H1 (cell line): Measurements from ENCODE around the gene LAMC3. TPM values are rescaled to one million over a fixed set of nuclear protein-coding genes. Genes with fewer than 3 reads are reported as not detected.

Source experiments
- CTCF ChIA-PET: fragments of 300-600 bp; sonication (Branson Sonifier 250); formaldehyde crosslinking; loops from one replicate; lab custom pipeline; 2021; ENCODE audit not compliant: partially characterized antibody; lab: Charles Lee
- POLR2A ChIA-PET: fragments of 300-600 bp; sonication (Branson Sonifier 250); formaldehyde crosslinking; loops from one replicate; lab custom pipeline; 2021; ENCODE audit warnings: inconsistent platforms; ENCODE audit not compliant: partially characterized antibody; lab: Charles Lee
- DNase-seq, 2 experiments: peaks; one replicate each; pipeline versions ENCODE4 v3.0.0 to v3.0.0-alpha.2; 2010 to 2022; ENCODE audit warnings: low spot score in 2 of 2, low read depth in 1 of 2, mixed read lengths in 1 of 2
- FAIRE-seq: peaks from 2 replicates; lab custom pipeline; 2011; peaks lifted over from hg19 to GRCh38; lab: Jason Lieb, UNC
- H2AFZ ChIP-seq: 2 replicates; pipeline ENCODE4 v1.8.1; 2012; ENCODE audit warnings: low read length, inconsistent platforms
- H2AK5ac ChIP-seq: 2 replicates; pipeline ENCODE4 v1.6.1; 2013; ENCODE audit warnings: low read depth, low read length
- H2BK120ac ChIP-seq: replicated peaks from 2 replicates; pipeline ENCODE3; 2013; ENCODE audit warnings: low read depth, low read length, inconsistent platforms
- H2BK12ac ChIP-seq: 2 replicates; pipeline ENCODE4 v1.6.1; 2013; ENCODE audit warnings: low read depth, low read length
- H2BK15ac ChIP-seq: 2 replicates; pipeline ENCODE4 v1.6.1; 2013; ENCODE audit warnings: low read length
- H2BK20ac ChIP-seq: 2 replicates; pipeline ENCODE4 v1.6.1; 2013; ENCODE audit warnings: low read length
- H2BK5ac ChIP-seq: 2 replicates; pipeline ENCODE4 v1.6.1; 2013; ENCODE audit warnings: low read depth, low read length
- H3K14ac ChIP-seq: 2 replicates; pipeline ENCODE4 v1.6.1; 2013; ENCODE audit warnings: inconsistent platforms; ENCODE audit not compliant: insufficient read length
- H3K18ac ChIP-seq: 2 replicates; pipeline ENCODE4 v1.6.1; 2013; ENCODE audit warnings: low read length; ENCODE audit errors: extremely low read depth
- H3K23ac ChIP-seq: 2 replicates; pipeline ENCODE4 v1.6.1; 2013; ENCODE audit warnings: inconsistent platforms; ENCODE audit not compliant: insufficient read length
- H3K23me2 ChIP-seq: 2 replicates; pipeline ENCODE4 v1.6.1; 2013; ENCODE audit warnings: low read depth, low read length
- H3K27ac ChIP-seq: 2 replicates; pipeline ENCODE4 v1.6.1; 2011; ENCODE audit warnings: low read depth, low read length, inconsistent platforms
- H3K27me3 ChIP-seq, 4 experiments: replicated peaks in 1 of 4; 1 replicate in 1 of 4; 2 replicates in 3 of 4; pipeline versions ENCODE4 v1.6.1 to v1.8.1; 2011 to 2013; ENCODE audit warnings: low read length in 3 of 4, mild to moderate bottlenecking in 3 of 4, inconsistent platforms in 2 of 4, mixed read lengths in 2 of 4, moderate library complexity in 1 of 4; ENCODE audit not compliant: control insufficient read depth in 3 of 4, insufficient read depth in 3 of 4; ENCODE audit errors: extremely low read depth in 1 of 4
- H3K36me3 ChIP-seq, 4 experiments: 2 replicates each; pipeline versions ENCODE4 v1.6.1 to v1.8.1; 2011 to 2013; ENCODE audit warnings: mild to moderate bottlenecking in 4 of 4, low read length in 3 of 4, moderate library complexity in 2 of 4, control low read depth in 1 of 4, inconsistent platforms in 1 of 4; ENCODE audit not compliant: insufficient read depth in 4 of 4, control insufficient read depth in 2 of 4
- H3K4ac ChIP-seq: replicated peaks from 2 replicates; pipeline ENCODE3; 2013; ENCODE audit warnings: low read length, low read depth, mixed read lengths, inconsistent platforms; ENCODE audit not compliant: insufficient read length
- H3K4me1 ChIP-seq, 4 experiments: replicated peaks in 1 of 4; 1 replicate in 1 of 4; 2 replicates in 3 of 4; pipeline versions ENCODE4 v1.6.1 to v1.8.1; 2011 to 2013; ENCODE audit warnings: low read length in 3 of 4, inconsistent platforms in 2 of 4, mixed read lengths in 1 of 4; ENCODE audit not compliant: insufficient read depth in 4 of 4, control insufficient read depth in 3 of 4
- H3K4me2 ChIP-seq, 2 experiments: 2 replicates each; pipeline versions ENCODE4 v1.6.1 to v1.8.1; 2011 to 2013; ENCODE audit warnings: low read depth in 2 of 2, low read length in 2 of 2, control low read depth in 1 of 2, inconsistent platforms in 1 of 2, mild to moderate bottlenecking in 1 of 2; ENCODE audit not compliant: insufficient read depth in 1 of 2
- H3K4me3 ChIP-seq, 4 experiments: fragments of 200-600, 300-600 bp in 1 of 4; sonication (generic), shearing (Covaris generic), sonication (Bioruptor Twin) in 1 of 4; 2 replicates each; pipeline versions ENCODE4 v1.5.1 to v1.8.1; 2011 to 2016; ENCODE audit warnings: low read length in 4 of 4, low read depth in 3 of 4, control low read depth in 2 of 4, inconsistent platforms in 2 of 4, mild to moderate bottlenecking in 2 of 4, mixed read lengths in 1 of 4, moderate library complexity in 1 of 4; ENCODE audit not compliant: insufficient read depth in 2 of 4; ENCODE audit errors: extremely low read depth in 1 of 4
- H3K56ac ChIP-seq: replicated peaks from 2 replicates; pipeline ENCODE3; 2013; ENCODE audit warnings: low read depth, mild to moderate bottlenecking, mixed read lengths, low read length, inconsistent platforms; ENCODE audit not compliant: insufficient read length
- H3K79me1 ChIP-seq: 2 replicates; pipeline ENCODE4 v1.6.1; 2013; ENCODE audit warnings: low read depth, low read length, control low read depth
- H3K79me2 ChIP-seq, 2 experiments: 2 replicates each; pipeline versions ENCODE4 v1.6.1 to v1.8.1; 2012 to 2013; ENCODE audit warnings: low read length in 2 of 2, mild to moderate bottlenecking in 2 of 2, inconsistent platforms in 1 of 2; ENCODE audit not compliant: insufficient read depth in 2 of 2, control insufficient read depth in 1 of 2
- H3K9ac ChIP-seq, 4 experiments: replicated peaks in 1 of 4; 1 replicate in 1 of 4; 2 replicates in 3 of 4; pipeline versions ENCODE4 v1.6.1 to v1.8.1; 2011 to 2013; ENCODE audit warnings: low read depth in 3 of 4, low read length in 3 of 4, control low read depth in 2 of 4, mild to moderate bottlenecking in 2 of 4, moderate library complexity in 2 of 4, inconsistent platforms in 1 of 4; ENCODE audit errors: extremely low read depth in 1 of 4
- H3K9me3 ChIP-seq, 2 experiments: 2 replicates each; pipeline versions ENCODE4 v1.6.1 to v1.8.1; 2012 to 2013; ENCODE audit warnings: mild to moderate bottlenecking in 2 of 2, moderate library complexity in 2 of 2, control low read depth in 1 of 2, inconsistent platforms in 1 of 2, low read depth in 1 of 2, low read length in 1 of 2, mixed read lengths in 1 of 2; ENCODE audit not compliant: insufficient read depth in 2 of 2
- H4K20me1 ChIP-seq, 2 experiments: replicated peaks in 1 of 2; 2 replicates each; pipeline versions ENCODE3 to v1.8.1; 2011 to 2013; ENCODE audit warnings: inconsistent platforms in 2 of 2, low read length in 2 of 2, mild to moderate bottlenecking in 1 of 2; ENCODE audit not compliant: insufficient read depth in 2 of 2, control insufficient read depth in 1 of 2
- H4K5ac ChIP-seq: 2 replicates; pipeline ENCODE4 v1.6.1; 2013; ENCODE audit warnings: low read length, low read depth, mixed read lengths, inconsistent platforms; ENCODE audit not compliant: insufficient read length
- H4K8ac ChIP-seq: 2 replicates; pipeline ENCODE4 v1.8.0; 2013; ENCODE audit warnings: mild to moderate bottlenecking, moderate library complexity, low read length, inconsistent platforms; ENCODE audit not compliant: insufficient read depth; ENCODE audit errors: extremely low read depth
- H4K91ac ChIP-seq: replicated peaks from 2 replicates; pipeline ENCODE3; 2013; ENCODE audit warnings: low read length, mixed read lengths, inconsistent platforms; ENCODE audit not compliant: insufficient read length
- BACH1 ChIP-seq: IDR thresholded peaks from 2 replicates; pipeline ENCODE4 v1.6.1; 2012; ENCODE audit warnings: low read length, improper control_type of control experiment
- CEBPB ChIP-seq: IDR thresholded peaks from 2 replicates; pipeline ENCODE4 v1.6.1; 2012; ENCODE audit warnings: low read depth, low read length
- CREB1 ChIP-seq: IDR thresholded peaks from 2 replicates; pipeline ENCODE4 v1.6.1; 2012; ENCODE audit warnings: inconsistent platforms
- CTBP2 ChIP-seq: IDR thresholded peaks from 2 replicates; pipeline ENCODE4 v1.7.0; 2011; ENCODE audit warnings: borderline replicate concordance, mild to moderate bottlenecking, moderate library complexity, mixed read lengths, low read length; ENCODE audit not compliant: insufficient read depth, insufficient read length
- EZH2 ChIP-seq: fragments of 200-600 bp; sonication (generic); IDR thresholded peaks from 2 replicates; pipeline ENCODE4 v1.7.1; 2012; ENCODE audit warnings: low read depth, mild to moderate bottlenecking, moderate library complexity, low read length, inconsistent platforms; ENCODE audit not compliant: severe bottlenecking
- MAFK ChIP-seq: IDR thresholded peaks from 2 replicates; pipeline ENCODE4 v1.6.1; 2012; ENCODE audit warnings: low read depth, mild to moderate bottlenecking, improper control_type of control experiment, low read length
- RAD21 ChIP-seq, 2 experiments: IDR thresholded peaks in 1 of 2; conservative IDR thresholded peaks in 1 of 2; 2 replicates each; pipeline ENCODE4 v1.6.1; 2011; ENCODE audit warnings: low read depth in 2 of 2, low read length in 2 of 2, improper control_type of control experiment in 1 of 2, inconsistent platforms in 1 of 2, mild to moderate bottlenecking in 1 of 2, moderate library complexity in 1 of 2
- RBBP5 ChIP-seq: IDR thresholded peaks from 2 replicates; pipeline ENCODE4 v1.7.1; 2012; ENCODE audit warnings: low read depth, mild to moderate bottlenecking, inconsistent platforms, low read length, moderate library complexity, borderline replicate concordance
- SIN3A ChIP-seq, 2 experiments: IDR thresholded peaks in 1 of 2; conservative IDR thresholded peaks in 1 of 2; 2 replicates each; pipeline ENCODE4 v1.6.1; 2011 to 2012; ENCODE audit warnings: low read length in 2 of 2, improper control_type of control experiment in 1 of 2, low read depth in 1 of 2, mild to moderate bottlenecking in 1 of 2
- SP1 ChIP-seq: IDR thresholded peaks from 2 replicates; pipeline ENCODE4 v1.6.1; 2011; ENCODE audit warnings: low read depth, low read length
- SP4 ChIP-seq: IDR thresholded peaks from 2 replicates; pipeline ENCODE4 v1.6.1; 2012; ENCODE audit warnings: low read length, inconsistent platforms
- SUZ12 ChIP-seq: fragments of 200-600 bp; sonication (generic); IDR thresholded peaks from 2 replicates; pipeline ENCODE4 v1.6.1; 2012; ENCODE audit warnings: mild to moderate bottlenecking, inconsistent platforms, low read length, moderate library complexity, mixed read lengths
- TAF7 ChIP-seq: optimal IDR thresholded peaks from 2 replicates; pipeline ENCODE3; 2011; ENCODE audit warnings: low read depth, mild to moderate bottlenecking, inconsistent platforms, low read length, moderate library complexity, borderline replicate concordance
- TEAD4 ChIP-seq: IDR thresholded peaks from 2 replicates; pipeline ENCODE4 v1.6.1; 2012; ENCODE audit warnings: low read depth, low read length, inconsistent platforms, mixed read lengths
- ZNF274 ChIP-seq: IDR thresholded peaks from 2 replicates; pipeline ENCODE4 v1.7.0; 2012; ENCODE audit warnings: low read length, borderline replicate concordance; ENCODE audit errors: extremely low read depth
- WGBS, 2 experiments: shearing (Covaris generic) in 1 of 2; methylation state at CpG; one replicate each; pipeline versions ENCODE4 v1.1.6 to v1.1.7; 2013 to 2015; ENCODE audit warnings: low lambda C conversion rate in 2 of 2, mixed read lengths in 2 of 2, inconsistent platforms in 1 of 2, low coverage in 1 of 2, missing lambda C conversion rate in 1 of 2; ENCODE audit not compliant: insufficient replicate concordance in 2 of 2, insufficient coverage in 1 of 2, insufficient read length in 1 of 2; ENCODE audit errors: extremely low coverage in 1 of 2, missing lambda C conversion rate in 1 of 2; 5-methylcytosine and 5-hydroxymethylcytosine counted together
- polyA plus RNA-seq, 7 experiments: library from polyadenylated mRNA; depleted of rRNA in 3 of 7; stranded (reverse) in 5 of 7; unstranded in 2 of 7; fragments of >200 nt in 5 of 7; fragments of 200-250 nt in 2 of 7; gene quantifications; 1 replicate in 5 of 7; 2 replicates in 1 of 7; 4 replicates in 1 of 7; pipeline versions ENCODE4 v1.2.1 to v1.2.3, GENCODE V29; 2011 to 2013; ENCODE audit warnings: missing spikeins in 2 of 7, mixed read lengths in 2 of 7
- total RNA-seq: library from RNA; stranded (reverse); fragmentation: NEBNext Ultra II Directional; extraction: Animal tissue kit (Norgen Biotek cat#: 25700); gene quantifications from 2 replicates; pipeline ENCODE4 v1.2.1, GENCODE V29; 2021

The LAMC3 gene
- total and polyA plus RNA-seq, 2 of the 8 experiments (the other 6 are each of a cell fraction or from before 2014, with no cell fraction given), result 9.3 to 12.3 TPM

DNA sequence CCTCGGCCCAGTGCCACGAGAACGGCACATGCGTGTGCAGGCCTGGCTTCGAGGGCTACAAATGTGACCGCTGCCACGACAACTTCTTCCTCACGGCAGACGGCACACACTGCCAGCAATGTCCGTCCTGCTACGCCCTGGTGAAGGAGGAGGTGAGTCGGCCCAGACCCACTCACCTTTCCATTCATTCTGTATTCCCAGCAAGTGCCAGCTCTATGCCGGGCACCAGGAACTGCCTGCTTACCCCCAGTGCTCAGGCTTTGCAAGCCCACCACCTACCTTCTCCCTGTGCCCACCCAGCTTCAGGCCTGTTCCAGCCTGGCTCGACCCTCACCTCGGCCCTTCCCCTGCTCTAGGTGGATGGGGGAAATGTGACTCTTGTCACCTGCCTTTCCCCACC lies 60.7 kb downstream of the LAMC3 start:
- H3K9me3 ChIP-seq, result no peaks in the 10 kb centered on the region
- no peak overlapping the region for H3K4me2 ChIP-seq
- no peaks in the 10 kb centered on the region for H3K79me2 ChIP-seq
- no peak overlapping the region for H3K27ac ChIP-seq
- no peak overlapping the region for H2AK5ac ChIP-seq
- no peak overlapping the region for H3K4ac ChIP-seq
- H4K5ac ChIP-seq, result no peak overlapping the region
- no peak overlapping the region for H3K56ac ChIP-seq
- no peak overlapping the region for H2BK20ac ChIP-seq
- no peaks in the 10 kb centered on the region for H3K36me3 ChIP-seq
- no peak overlapping the region for H2BK120ac ChIP-seq
- H3K23ac ChIP-seq, result no peak overlapping the region
- H4K20me1 ChIP-seq, result peaks cover 0 to 4% of the 10 kb centered on the region in 2 experiments
- POLR2A ChIA-PET, result no interaction called here
- no peak overlapping the region for H3K4me3 ChIP-seq
- no peaks in the 10 kb centered on the region for H3K4me1 ChIP-seq
- no peak overlapping the region for H2BK15ac ChIP-seq
- H3K14ac ChIP-seq, result no peak overlapping the region
- H4K91ac ChIP-seq, result no peak overlapping the region
- no peaks in the 10 kb centered on the region for H3K27me3 ChIP-seq
- H3K9ac ChIP-seq, result peak overlapping the region in 1 of 4 experiments; percentile 16; a peak in 1 of 7 replicates
- H3K79me1 ChIP-seq, result no peaks in the 10 kb centered on the region
- H2BK5ac ChIP-seq, result no peak overlapping the region
- 92% methylated on average over 15 of the region's 15 CpGs; no CpG with 5 or more reads in 1 of the 2 experiments for WGBS, 2 experiments
- no peak overlapping the region for H2BK12ac ChIP-seq
- CTCF ChIA-PET, result interaction anchor here (1.0 to 1.8 kb wide), 2 partner anchors 12 to 206 kb away, joined by 3 to 11 read pairs; no protein-coding TSS in a partner anchor
- H4K8ac ChIP-seq, result peak overlapping the region; percentile 46; the same call in 1 of the 2 replicates
- H2AFZ ChIP-seq, result no peak overlapping the region
- H3K18ac ChIP-seq, result no peak overlapping the region
- DNase-seq, result no peak
- H3K23me2 ChIP-seq, result peaks cover 5% of the 10 kb centered on the region; the same call in 1 of the 2 replicates
- no peak for FAIRE-seq
- TF ChIP-seq ZNF274, result no peak
- TF ChIP-seq SUZ12, result no peak
- no peak for TF ChIP-seq TEAD4
- TF ChIP-seq EZH2, result no peak
- no peak for TF ChIP-seq MAFK
- no peak for TF ChIP-seq CTBP2
- TF ChIP-seq SP4, result no peak
- TF ChIP-seq CEBPB, result no peak
- TF ChIP-seq SP1, result no peak
- TF ChIP-seq RBBP5, result no peak
- TF ChIP-seq BACH1, result no peak
- no peak for TF ChIP-seq RAD21 (IDR thresholded peaks at IDR 0.05 in 1 of 2, conservative IDR thresholded peaks at IDR 0.05 in 1 of 2; ENCODE audit: low read depth in 2 of 2, low read length in 2 of 2)
- no peak for TF ChIP-seq SIN3A (conservative IDR thresholded peaks at IDR 0.05 in 1 of 2, IDR thresholded peaks at IDR 0.05 in 1 of 2; ENCODE audit: low read depth in 1 of 2, low read length in 2 of 2)
- TF ChIP-seq CREB1, result no peak
- no peak for TF ChIP-seq TAF7
